HG03571 (cell line): ENCODE data around the gene VPS29.

Experiments used
- ATAC-seq: cut with Tn5 transposase; IDR thresholded peaks from one replicate; pipeline ENCODE4 v1.9.1; 2021; ENCODE audit not compliant: unreplicated experiment

The VPS29 gene

DNA sequence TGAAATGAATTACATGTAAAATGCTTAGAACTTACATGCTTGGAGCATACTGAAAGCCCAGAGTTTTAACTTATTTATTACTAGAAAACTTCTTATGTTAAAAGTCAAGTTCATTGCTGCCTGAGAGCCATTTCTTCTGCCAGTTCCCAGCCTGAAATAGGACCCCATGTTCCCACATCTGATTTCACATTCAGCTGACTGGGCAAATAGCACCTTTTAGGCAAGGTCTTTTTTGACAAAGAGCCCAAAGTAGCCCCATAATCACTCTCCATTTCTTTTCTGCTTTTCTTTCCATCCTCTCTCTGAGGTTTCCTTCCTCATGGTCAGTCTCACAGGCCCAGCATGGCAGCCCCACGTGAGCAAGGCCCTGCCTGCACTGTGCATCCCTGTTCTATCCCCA, 50.6 kb downstream of the VPS29 start:
- no peak for ATAC-seq

GRCh38 chr12:110449799-110450497, 52.0 kb downstream of the VPS29 start, which contains the start of gene ARPC3:
TSS of gene ARPC3 (minus strand) at chr12:110450337. CDS start at chr12:110450260, 77 bp downstream.
- ATAC-seq = peak; percentile 91

- ATAC-seq = no peak
These were observed 57.5 kb downstream of the VPS29 start for GRCh38 chr12:110444455-110444854.
